HG03571 (cell line): ENCODE measurements around the gene CHTOP.
"Not testable (repeated sequence)": the region's sequence is repeated elsewhere in the genome, so short reads cannot be mapped to it uniquely, and the experiment has no call there.

Experiments used
- ATAC-seq: cut with Tn5 transposase; IDR thresholded peaks from one replicate; pipeline ENCODE4 v1.9.1; 2021; ENCODE audit not compliant: unreplicated experiment

CHTOP gene

DNA sequence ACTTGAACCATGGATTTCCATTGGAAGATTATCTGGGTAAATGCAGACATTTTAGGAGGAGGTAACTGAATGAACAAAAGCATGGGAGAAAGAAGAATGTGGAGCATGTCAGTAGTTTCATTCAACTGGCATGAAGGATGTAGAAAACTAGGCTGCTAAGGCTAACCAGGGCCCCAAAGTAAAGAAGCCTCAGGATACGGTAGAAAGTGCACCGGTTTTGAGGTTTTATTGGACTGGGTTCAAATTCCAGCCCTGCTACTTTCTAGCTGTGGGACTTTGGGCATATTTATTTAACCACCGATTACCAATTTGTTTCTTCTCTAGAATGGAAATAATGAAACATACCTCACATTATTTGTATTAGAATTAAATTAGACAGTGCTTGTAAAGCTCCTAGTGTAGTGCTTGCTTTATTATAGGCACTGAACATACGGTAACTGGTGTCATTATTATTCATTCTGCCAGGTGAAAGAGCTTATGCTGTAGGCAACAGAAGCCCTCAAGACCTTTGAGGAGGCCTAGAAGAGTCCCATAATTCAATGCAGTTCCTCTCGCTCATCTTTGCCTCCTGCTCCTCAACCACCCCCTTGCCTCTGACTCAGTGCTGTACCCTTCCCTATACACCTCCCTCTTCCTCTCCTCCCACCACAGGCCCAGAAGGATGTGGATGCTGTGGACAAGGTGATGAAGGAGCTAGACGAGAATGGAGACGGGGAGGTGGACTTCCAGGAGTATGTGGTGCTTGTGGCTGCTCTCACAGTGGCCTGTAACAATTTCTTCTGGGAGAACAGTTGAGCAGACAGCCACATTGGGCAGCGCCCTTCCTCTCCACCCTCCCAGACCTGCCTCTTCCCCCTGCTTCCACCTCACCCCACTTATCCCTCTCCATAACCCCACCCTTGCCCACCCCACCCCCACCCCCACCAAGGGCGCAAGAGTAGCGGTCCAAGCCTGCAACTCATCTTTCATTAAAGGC, 2.5 kb upstream of the CHTOP start:
- no peak for ATAC-seq

GRCh38 chr1:153633161-153633753, 609 bp upstream of the CHTOP start:
- ATAC-seq = no peak

DNA sequence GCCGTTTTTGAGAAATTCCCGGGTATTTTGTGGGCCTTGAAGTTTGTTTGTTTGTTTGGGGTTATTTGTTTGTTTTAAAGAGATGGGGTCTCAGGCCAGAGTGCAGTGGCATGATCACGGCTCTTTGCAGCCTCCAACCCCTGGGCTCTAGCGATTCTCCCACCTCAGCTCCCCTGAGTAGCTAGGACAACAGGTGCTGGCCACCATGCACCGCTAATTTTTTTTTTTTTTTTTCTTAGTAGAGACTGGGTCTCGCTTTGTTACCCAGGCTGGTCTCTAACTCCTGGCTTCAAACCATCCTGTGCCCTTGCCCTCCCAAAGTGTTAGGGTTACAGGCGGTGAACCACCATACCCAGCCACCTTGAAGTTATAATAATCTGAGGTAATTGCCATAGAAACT, 2.0 kb downstream of the CHTOP start:
- ATAC-seq = no peak

- no peak for ATAC-seq
These were observed 2.4 kb downstream of the CHTOP start for GRCh38 chr1:153636312-153636711.

DNA sequence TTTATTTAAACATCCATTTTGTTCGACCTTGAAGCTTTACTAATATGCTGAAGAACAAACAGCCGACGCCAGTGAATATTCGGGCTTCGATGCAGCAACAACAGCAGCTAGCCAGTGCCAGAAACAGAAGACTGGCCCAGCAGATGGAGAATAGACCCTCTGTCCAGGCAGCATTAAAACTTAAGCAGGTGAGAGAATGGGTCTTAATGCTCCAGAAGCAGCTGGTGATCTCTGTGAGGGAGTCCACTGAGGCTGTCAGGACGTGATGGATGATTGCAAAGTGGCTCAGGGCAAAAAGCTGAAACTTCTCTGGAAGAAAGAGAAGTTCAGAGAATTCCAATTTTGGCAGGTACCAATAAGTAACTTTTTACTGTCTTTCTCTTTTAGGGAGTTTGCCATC, 4.4 kb downstream of the CHTOP start:
- no peak for ATAC-seq

GRCh38 chr1:153639280-153639679, 5.4 kb downstream of the CHTOP start:
- ATAC-seq = no peak

DNA sequence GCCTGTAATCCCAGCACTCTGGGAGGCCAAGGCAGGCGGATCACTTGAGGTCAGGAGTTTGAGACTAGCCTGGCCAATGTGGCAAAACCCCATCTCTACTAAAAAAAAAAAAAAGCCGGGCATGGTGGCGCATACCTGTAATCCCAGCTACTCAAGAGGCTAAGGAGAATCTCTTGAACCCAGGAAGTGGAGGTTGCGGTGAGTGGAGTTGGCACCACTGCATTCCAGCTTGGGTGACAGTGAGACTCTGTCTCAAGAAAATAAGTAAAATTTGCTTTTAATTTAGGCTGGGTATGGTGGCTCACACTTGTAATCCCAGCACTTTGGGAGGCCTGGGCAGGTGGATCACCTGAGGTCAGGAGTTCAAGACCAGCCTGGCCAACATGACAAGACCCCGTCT, 6.3 kb downstream of the CHTOP start:
- not testable (repeated sequence) for ATAC-seq

DNA sequence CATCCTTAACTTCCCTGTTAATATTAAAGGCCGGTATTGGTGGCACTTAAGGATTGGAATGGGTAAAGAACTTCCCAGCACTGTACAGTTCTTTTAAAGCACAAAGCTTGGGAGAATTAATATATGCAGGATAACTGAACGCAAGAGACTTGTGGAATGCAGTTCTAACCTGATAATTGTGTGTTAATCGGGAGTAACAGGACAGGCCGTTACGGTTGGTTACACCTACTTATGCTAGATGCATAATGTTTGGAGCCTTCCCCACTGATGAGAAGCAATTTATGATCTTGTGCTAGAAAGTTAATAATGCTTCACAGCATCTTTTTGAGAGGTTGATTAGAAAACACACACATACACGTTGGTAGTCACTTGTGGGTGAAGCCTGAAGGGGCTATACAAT, 7.0 kb downstream of the CHTOP start:
- ATAC-seq = no peak

GRCh38 chr1:153642161-153642560, 8.3 kb downstream of the CHTOP start:
- ATAC-seq = no peak

GRCh38 chr1:153643100-153643499, 9.2 kb downstream of the CHTOP start:
- ATAC-seq = no peak

DNA sequence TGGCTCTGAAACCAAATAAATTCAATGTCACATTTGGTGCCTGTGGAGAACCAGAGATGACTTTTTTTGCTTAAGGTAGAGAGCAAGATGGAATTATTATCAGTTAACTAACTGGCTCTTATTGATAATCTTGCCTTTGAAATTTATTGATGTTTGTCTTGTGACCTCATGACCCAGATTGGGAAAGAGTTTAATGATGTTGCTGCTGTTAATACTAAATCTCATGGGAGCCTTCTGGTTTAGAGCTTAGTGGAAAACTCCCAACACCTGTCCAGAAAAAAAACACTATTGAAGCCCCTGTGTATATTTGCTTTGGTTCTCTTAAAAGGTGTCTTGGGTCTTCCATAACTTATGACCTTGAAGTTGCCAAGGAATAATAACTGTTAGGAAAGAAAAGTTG, 9.9 kb downstream of the CHTOP start:
- no peak for ATAC-seq

- ATAC-seq = no peak
These were observed 12.9 kb downstream of the CHTOP start for GRCh38 chr1:153646672-153647345.

DNA sequence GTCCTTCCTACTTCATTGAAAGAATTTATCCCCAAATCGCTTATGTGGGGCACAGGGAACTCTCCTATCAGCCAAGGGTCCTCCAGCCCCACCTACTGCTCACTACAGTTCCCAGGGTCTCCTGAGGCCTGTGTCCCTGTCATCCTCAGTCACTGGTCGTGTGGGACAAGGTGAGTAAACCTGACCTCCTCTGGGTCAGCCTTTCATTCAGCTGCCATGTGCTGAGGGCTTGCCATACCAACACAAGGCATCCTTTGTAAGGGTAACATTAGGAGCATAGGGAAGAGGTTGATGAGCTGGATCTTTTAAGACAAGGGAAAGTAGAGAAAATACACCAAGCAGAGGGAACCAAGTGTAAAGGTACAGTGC, 13.5 kb downstream of the CHTOP start:
- no peak for ATAC-seq

GRCh38 chr1:153648000-153648643, 14.3 kb downstream of the CHTOP start:
- no peak for ATAC-seq

DNA sequence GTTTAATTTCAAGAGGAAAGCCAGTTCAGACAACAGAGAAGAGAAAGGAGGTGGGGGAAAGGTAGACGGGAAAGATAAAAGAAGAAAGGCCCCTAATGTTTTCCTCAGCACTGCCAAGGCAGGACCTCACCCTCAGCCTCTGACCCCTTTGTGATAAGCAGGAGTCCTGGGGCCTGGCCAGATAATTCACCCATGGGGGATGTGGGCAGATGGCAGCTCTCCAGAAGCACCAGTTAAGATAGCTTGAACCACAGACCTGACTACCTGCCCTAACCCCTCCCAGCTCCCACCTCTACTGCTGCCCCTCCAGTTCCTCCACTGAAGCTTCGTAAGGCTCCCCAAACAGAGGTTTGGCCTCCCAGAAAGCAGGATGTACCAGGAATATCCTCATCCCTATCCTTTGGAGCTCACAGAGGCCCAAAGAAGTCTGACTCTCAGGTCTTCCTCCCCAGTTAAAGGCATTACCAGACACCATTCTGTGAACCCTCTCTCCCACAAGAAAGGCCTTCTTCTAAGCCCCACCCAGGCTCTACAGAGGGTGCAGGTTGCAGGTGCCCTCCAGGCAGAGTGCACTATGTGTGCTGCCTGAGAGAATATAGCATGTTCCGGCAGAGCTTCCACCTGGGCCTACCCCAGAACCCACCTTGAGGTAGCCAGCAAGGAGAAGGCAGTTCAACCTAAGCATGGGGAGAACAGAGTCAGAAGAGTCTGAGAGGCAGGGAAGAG, 15.4 kb downstream of the CHTOP start:
- ATAC-seq = no peak

GRCh38 chr1:153649863-153650235, 16.0 kb downstream of the CHTOP start:
- ATAC-seq = no peak

- no peak for ATAC-seq
These were observed 17.9 kb downstream of the CHTOP start for GRCh38 chr1:153651771-153652170.

- ATAC-seq = no peak
These were observed 19.1 kb downstream of the CHTOP start for GRCh38 chr1:153652805-153653500.

DNA sequence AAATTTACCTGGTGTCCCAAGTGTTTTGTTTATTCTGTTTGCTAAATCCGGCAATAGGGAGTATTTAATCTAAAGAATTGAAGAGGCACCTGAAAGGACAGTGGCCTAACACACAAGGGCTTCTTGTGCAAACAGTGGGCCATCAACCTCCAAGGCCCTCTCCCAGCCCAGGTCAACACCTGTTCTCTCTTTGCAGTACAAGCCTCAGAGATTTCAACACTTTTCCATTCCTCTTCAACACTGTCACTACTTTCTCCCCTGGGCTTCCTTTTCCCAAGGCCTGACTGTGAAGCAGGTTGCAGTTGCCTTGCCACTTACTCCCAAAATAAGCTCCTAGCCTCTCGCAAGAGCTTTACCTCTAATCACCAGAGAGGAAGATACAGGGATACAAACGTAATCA, 21.5 kb downstream of the CHTOP start:
- ATAC-seq = no peak
